HG02884 (cell line): ENCODE data around the gene MCTP1.
"Not testable (repeated sequence)": the region's sequence is repeated elsewhere in the genome, so short reads cannot be mapped to it uniquely, and the experiment has no call there.

Experiments used
- ATAC-seq: cut with Tn5 transposase; IDR thresholded peaks from one replicate; pipeline ENCODE4 v1.9.1; 2021; ENCODE audit warnings: mild to moderate bottlenecking, moderate library complexity; ENCODE audit not compliant: unreplicated experiment

MCTP1 gene

DNA sequence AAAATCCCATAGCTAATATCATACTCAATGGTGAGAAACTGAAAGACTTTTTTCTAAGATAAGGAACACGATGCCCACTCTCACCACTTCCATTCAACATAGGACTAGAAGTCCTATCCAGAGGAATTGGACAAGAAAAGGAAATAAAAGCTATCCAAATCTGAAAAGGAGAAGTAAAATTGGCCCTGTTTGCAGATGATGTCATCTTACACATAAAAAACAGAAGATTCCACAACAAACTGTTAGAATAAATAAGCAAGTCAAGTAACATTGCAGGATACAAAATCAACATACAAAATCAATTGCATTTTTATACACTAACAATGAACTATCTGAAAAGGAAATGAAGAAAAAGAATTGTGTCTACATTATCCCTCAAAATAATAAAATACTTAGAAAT, 308.0 kb downstream of the MCTP1 start:
- no peak for ATAC-seq

DNA sequence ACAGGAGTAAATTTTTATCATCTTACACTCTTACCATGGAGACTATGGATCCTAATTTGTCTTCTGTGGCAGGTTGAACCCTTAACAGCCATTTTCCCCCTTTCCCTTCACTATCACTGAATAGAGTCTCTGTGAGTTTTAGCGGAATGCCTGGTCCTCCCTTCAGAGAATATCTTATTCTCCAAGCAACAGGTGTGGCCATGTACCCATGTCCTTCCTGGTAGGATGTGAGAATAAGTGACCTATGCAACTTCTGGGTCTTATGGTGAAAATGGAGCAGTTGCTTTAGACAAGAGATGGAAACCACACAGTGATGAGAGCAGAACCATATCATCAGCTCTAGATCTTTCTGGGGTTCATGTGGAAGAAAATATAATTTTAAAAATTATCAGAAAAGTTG, 312.6 kb downstream of the MCTP1 start:
- ATAC-seq, result no peak

DNA sequence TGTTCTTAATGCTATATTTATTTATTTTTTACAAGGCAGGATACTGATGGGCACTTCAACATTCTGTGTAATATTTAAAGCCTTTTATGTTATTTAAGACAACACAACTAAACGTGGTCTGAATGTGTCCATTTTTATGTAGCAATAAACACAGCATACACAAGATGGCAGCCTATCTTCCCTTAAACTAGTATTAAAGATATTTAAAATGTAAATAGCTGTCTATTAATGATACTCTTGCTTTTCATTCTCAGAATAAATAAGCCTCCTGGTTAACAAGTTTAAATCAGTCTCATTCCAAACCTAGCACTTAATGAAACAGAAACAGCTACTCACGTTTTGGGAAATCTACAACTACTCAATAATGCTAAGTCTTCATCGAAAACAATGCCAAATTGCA, 315.7 kb downstream of the MCTP1 start:
- ATAC-seq, result peak; percentile 48

DNA sequence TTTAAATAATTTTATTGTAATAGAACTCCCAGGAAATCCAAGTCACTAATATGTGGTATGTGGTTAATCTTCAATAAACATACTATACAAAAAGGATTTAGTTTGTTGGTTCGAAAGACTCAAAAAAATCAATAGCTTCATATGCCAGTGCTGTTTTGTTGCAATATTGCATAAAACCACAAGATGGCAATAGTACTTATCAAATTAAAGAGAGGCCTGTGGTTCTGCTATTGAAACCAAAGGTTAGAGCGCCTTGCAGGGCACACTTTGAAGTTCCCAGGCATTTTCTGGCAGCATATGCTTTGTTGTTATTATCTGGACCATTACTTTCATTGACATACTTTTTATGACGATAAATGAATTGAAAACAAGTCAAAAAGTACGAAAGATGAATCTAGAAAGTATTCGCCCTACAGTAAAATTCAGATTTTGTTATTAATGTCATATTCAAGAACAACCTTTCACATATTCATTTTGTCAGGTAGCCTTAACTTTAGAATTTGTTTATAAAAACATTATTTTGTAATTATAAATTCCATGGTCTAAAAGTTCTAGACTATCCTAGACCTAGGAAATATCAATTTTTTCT, 316.3 kb downstream of the MCTP1 start:
- ATAC-seq, result peak; percentile 67

DNA sequence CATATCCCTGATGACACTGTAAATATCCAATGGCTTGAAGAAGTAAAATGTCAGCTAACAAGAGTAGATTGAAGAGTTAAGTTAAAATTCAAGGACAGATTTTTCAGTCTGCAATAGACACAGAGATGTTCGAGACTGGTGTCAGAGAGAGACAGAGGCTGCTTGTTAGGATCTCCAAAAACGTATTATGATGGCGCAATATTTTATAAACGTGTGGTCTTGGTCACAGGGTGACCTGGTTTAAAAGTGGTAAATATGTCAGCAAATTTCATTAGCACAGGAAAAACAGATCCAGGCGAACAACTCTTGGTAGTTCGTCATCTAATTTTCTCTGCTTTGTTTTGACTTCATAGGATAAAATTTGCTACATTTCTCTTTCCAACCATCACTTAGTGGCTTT, 317.4 kb downstream of the MCTP1 start:
- no peak for ATAC-seq

DNA sequence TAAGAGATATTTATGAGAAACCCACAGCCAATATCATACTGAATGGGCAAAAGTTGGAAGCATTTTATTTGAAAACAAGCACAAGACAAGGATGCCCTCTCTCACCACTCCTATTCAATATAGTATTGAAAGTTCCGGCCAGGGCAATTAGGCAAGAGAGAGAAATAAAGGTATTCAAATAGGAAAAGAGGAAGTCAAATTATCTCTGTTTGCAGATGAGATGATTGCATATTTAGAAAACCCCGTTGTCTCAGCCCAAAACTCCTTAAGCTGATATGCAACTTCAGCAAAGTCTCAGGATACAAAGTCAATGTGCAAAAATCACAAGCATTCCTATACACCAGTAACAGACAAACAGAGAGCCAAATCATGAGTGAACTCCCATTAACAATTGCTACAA, 325.6 kb downstream of the MCTP1 start:
- not testable (repeated sequence) for ATAC-seq

DNA sequence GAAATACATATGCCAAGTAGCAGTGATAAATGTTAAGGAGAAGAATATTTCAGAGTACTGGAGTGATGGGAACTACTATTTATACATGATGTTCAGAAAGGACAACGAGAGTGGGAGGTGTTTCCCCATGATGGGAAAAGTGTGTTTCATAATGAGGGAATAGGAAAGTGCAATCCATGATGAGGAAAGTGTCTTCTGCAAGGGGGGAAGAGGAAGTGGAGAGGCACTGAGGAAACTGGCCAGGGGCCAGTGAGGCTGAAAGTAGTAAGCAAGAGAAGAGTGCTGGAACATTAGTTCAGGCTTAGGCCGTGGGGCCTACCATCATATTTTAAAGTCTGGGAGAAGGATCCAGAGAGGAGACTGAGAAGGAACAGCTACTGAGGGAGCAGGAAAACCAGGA, 339.2 kb downstream of the MCTP1 start:
- ATAC-seq, result no peak

DNA sequence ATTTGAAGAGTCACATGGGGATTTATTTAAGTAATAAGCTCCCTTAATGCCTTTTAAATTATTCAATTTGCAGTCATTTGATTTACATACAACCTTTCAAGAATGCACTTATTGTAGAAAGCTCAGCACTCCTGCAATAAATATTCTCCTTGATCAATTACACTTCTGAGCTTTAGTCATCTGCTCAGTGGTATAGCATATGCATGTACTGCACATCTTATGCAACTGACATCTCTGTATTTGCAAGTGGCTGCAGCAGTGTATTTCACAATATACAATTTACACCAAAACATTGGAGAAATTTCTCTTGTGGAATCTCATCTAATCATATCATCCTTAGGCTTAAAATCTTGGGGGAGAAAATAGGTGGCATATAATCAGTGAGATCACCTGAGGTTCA, 340.7 kb downstream of the MCTP1 start:
- ATAC-seq, result no peak

DNA sequence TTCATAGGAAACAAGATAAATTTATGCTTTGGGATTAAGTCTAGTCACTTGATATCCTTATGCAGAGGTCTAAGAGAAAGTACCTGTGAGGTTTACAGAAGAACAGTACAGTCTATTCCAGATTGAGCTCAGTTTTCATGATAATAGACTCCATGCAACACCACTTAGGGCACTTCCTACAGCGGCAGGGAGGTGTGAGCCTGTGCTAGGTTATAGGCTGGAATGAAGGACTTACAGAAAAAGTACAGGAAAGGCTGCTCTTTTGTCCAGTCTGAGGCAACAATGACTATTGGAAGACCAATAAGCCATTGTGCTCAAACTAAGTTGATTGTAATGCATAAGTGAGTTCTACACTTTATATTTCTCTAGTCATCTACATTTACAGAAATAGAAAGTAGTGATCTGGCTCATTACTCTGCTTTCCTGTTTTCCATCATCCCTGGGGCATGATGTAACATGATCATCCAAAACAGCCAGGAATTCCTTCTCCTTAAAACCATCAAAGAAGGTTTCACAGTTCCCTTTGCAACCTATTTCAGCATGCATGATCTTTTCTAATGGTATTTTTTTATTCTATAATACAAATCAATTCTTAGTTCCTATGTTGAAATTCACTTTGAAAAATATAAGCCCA, 343.7 kb downstream of the MCTP1 start:
- no peak for ATAC-seq

DNA sequence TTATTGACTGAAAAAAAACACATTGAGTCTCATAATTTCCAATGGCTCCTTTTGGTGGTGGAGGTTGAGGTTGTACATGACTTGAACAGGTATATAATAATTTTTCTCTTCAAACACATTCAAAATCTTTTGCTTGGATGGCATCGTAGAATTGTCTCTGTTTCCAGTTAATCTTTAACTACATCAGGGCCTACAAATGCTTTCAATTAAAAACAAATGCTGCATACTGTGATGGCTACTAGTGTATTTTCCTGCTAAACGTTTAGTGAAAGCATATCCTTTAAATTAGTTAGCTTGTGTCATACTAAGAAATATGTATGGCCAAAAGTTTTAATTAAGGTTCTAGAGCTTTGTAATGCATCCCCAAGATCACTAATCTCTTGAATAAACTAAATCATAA, 352.6 kb downstream of the MCTP1 start:
- ATAC-seq, result no peak

DNA sequence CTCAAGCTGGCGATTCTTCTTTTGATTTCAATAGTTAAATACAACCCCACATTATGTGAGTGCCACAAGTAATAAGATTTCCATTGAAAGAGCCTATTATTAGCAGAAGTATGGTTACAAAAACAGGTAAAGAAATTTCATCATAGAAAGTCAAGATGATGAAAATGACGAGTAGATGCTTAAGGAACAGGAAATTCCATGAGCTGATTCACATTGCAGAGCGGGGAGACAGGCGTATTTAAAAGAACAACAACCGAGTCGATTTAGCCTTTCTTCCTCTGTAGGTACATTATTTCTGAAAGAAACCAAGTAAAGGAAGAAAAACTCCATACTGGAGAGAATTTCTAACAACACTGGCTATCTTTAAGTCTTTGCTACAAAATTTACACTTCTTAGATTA, 356.0 kb downstream of the MCTP1 start:
- ATAC-seq, result no peak

DNA sequence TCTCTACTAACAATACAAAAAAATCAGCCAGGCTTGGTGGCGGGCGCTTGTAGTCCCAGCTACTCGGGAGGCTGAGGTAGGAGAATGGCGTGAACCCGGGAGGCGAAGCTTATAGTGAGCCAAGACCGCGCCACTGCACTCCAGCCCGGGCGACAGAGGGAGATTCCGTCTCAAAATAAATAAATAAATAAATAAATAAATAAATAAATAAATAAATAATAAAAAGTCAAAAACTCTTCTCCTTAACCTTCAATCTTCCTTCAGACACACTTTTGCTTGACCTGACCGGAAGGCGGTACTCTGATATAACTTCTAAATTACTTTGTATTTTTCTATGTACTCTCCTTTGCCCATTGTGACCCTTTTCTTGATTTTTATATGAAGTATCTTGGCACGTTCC, 364.3 kb downstream of the MCTP1 start:
- ATAC-seq, result no peak

DNA sequence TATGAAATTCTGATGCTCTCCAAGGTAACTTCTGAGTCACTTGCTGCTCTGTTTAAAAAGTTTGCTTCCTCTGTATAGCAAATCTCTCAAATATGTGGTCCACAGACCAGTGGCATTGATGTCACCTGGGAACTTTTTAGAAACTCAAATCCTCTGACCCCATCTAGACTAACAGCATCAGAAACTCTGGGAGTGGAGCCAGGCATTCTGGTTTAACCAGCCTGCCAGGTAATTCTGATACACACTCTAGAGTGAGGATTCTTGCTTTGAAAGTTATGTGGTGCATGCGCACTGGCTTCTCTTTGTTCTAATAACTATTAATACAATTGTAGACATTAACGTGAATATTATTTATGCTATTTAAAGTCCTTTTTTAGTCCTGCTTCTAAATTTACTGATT, 368.3 kb downstream of the MCTP1 start:
- ATAC-seq, result no peak

DNA sequence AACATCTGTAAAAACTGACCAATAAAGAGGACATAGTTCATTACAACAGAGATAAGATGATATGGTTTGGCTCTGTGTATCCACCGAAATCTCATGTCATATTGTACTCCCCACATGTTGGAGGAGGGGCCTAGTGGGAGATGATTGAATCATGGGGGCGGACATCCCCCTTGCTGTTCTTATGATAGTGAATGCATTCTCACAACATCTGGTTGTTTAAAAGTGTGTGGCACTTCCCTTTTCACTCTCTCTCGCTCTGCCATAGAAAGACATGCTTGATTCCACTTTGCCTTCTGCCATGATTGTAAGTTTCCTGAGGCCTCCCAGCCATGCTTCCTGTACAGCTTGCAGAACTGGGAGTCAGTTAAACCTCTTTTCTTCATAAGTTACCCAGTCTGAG, 373.6 kb downstream of the MCTP1 start:
- no peak for ATAC-seq

DNA sequence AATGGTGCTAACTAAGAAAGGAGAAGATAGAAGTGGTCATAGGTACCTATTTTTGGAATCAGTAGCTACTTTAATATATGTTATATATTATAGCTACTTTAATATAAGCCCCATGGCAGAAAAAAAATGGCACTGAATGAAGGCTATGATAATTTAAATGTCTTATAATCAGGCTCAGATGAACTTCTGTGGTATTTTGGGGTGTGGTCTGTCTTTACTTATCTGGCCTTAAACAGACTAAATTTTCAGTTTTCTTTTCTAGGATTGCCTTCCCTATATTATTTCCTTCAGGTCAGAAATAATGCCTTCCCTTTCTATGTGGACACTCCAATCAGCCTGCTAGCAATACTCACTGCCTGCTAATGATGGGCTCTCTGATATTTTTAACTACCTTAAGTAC, 374.2 kb downstream of the MCTP1 start:
- ATAC-seq, result no peak

DNA sequence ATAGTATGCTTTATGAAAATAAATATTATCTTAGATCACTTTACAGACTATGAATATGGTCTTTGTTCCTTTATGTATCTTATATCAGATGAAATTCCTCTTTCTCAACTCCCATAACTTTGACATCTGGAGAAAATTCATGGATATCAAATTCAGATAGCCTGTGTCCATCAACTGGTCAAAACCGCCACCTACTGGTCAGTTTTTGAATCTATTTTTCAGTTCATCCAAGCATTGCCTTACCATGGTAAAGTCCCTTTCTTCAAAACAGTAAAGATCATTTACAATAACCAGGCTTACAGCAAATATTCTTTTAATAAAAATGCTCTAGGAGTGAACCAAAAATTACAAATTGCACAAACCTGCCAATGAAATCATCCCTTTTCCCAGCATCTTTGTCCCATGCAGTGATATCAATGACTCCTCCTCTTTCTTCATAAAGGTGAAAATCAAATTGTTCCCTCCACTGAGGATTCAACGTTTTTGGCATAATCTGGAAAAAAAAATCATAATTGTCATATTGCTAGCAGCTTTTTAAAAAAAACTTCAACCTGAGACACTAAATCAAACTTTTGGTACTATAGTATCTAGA, 375.9 kb downstream of the MCTP1 start:
- ATAC-seq, result no peak

DNA sequence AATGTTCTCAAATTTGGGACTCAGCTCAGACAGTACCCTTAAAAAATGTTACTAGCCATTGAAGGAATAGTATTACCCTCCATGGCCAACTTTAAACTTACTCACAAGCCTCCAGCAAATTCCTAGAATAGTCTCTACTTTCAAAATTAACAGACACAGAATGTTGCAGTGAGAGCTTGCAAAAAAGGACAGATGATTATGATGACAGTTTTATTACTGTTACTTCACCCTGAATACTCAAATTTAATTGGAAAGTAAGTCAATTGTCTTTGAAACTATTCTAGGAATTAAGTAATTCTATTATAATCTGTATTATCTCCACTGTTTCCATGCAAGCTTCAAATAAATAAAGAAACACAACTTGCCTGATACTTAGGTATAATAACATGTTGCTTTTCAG, 378.1 kb downstream of the MCTP1 start:
- no peak for ATAC-seq

DNA sequence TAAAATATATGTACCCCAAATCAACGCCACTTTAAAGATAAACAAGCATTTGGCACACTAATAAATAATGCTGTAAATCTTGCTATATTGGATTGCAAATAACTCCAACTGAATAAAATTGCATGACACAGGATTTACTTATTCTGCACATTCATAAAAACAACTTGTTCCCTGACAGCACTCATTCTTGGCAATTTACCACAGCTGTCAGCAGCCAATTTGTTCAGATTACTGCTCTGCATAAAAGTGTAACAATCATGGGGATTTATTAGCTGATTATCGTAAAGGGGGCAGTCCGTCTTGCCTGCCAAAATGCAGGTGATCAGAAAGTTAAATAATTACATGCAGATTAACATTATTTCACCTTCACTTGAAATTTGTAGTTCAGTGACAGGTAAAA, 381.2 kb downstream of the MCTP1 start:
- ATAC-seq, result no peak

DNA sequence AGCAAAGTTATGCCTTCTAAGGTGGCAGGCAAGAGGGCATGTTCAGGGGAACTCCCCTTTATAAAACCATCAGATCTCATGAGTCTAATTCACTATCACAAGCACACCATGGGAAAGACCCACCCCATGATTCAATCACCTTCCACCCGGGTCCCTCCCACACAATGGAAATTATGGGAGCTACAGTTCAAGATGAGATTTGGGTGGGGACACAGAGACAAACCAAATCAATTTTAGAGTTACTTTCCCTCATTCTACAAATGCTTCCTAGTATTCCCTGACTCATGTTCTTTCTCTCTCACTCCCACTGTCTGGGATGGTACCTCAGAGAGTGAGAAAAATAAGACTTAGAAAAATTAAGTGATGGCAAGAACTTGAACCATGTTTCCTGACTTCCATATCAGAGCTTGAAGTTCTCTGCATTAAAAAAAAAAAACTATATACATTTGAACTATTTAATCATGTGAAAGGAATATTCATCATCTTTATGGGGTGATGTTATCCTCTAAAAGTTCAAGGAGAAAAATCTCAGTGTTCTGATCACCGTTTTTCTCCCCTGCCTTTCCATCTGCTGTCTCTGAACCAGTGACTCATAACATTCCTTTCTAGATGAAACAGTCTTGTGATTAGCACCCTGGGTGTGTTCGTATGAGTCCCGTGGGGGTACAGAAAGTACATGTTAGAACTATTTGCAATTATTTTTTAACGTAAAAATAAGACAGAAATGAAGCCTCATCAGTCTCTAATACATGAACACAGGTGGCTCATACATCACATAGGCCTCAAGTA, 383.5 kb downstream of the MCTP1 start:
- peak; percentile 98 for ATAC-seq

DNA sequence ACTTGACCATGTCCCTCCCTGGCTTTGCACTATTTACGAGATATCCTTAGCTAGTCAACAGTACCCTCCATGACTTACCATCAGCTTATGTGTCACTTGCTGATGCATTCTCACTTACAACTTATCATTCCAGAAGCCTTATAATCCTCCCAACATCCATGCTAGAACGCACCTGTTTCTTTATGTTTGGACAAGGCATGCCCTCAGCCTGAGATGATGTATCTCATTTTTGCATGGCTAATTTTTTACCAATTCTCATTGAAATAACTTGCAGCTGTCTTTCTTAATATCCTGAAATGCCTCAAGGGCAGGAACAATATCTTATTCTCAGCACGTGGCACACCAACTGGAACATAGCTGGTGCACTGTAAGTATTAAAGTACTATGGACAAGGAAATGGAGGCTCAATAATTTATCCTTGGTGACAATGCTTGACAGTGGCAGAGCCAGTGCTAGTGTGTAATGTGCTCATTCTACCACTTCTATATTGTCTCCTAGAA, 384.8 kb downstream of the MCTP1 start:
- ATAC-seq, result no peak

DNA sequence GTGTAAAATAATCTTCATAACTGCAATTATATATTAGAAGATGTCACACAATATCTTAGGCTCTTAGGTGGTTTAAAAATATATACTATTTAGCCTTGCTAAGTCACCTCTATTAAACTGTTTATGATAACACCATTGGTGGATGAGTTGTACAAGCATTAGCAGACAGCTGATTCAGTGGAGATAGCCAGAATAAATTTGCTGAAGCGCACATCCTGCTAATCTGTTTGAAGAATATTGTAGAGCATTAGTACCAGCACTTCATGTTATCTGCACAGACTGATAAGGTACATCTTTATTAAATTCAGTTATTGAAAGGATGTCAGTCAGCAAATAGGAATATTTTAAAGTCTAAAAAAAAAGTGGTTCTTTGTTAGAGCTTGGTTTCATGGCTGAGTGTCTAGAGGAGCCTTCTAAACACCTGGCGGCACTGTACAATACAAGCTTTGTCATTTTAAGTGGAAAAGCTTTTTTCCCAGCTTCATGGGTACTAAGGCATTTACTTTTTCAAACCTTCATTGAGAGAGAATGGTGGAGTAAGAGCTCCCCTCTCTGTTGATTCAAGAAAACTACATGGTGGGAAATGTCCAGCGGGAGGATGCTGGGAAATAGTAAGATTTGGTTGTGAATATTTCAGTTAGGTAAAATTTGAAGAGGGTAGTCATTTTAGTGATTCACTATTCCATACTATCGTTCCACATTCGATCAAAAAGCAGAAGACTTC, 391.3 kb downstream of the MCTP1 start:
- no peak for ATAC-seq
